ENCODE measurements around the gene IFRD1.

The IFRD1 gene

GRCh38 chr7:112520787-112521186 is 70.5 kb downstream of the IFRD1 start:
- DNase-seq, result no peak

- no peak for DNase-seq
These were observed 71.7 kb downstream of the IFRD1 start for GRCh38 chr7:112521942-112522341.

- no peak for DNase-seq
These were observed 73.6 kb downstream of the IFRD1 start for GRCh38 chr7:112523871-112524270.

All from stimulated activated CD4-positive, alpha-beta T cell treated with anti-CD3 and anti-CD28 coated beads, Interleukin-1b, Interleukin-23, amount 100 ng/mL, for 48 hours (primary cell).